Mesodermal cell (in vitro differentiated cells): Measurements from ENCODE around the gene ABLIM3.
"Not testable (repeated sequence)": the region's sequence is repeated elsewhere in the genome, so short reads cannot be mapped to it uniquely, and the experiment has no call there.

ENCODE experiments used
- H3K27ac ChIP-seq: 2 replicates; pipeline ENCODE4 v1.7.0; 2013; ENCODE audit warnings: mild to moderate bottlenecking, low read depth, low read length, moderate library complexity; ENCODE audit not compliant: severe bottlenecking
- H3K36me3 ChIP-seq: 2 replicates; pipeline ENCODE4 v1.7.1; 2013; ENCODE audit warnings: mild to moderate bottlenecking, low read length, moderate library complexity; ENCODE audit not compliant: control insufficient read depth, insufficient read depth
- H3K4me1 ChIP-seq: one replicate; pipeline ENCODE4 v1.7.1; 2013; ENCODE audit warnings: mild to moderate bottlenecking, low read length; ENCODE audit not compliant: insufficient read depth, control insufficient read depth, poor library complexity, severe bottlenecking
- H3K4me3 ChIP-seq: 2 replicates; pipeline ENCODE4 v1.7.0; 2013; ENCODE audit warnings: low read length, control low read depth, mild to moderate bottlenecking; ENCODE audit not compliant: insufficient read depth, poor library complexity, severe bottlenecking; ENCODE audit errors: extremely low read depth
- H3K9me3 ChIP-seq: 2 replicates; pipeline ENCODE4 v1.7.1; 2013; ENCODE audit warnings: mild to moderate bottlenecking, low read length, moderate library complexity; ENCODE audit not compliant: control insufficient read depth
- WGBS, 2 experiments: methylation state at CpG; one replicate each; pipeline ENCODE4 v1.1.5; 2013; ENCODE audit warnings: missing lambda C conversion rate in 2 of 2; ENCODE audit not compliant: insufficient coverage in 2 of 2; 5-methylcytosine and 5-hydroxymethylcytosine counted together

The ABLIM3 gene

DNA sequence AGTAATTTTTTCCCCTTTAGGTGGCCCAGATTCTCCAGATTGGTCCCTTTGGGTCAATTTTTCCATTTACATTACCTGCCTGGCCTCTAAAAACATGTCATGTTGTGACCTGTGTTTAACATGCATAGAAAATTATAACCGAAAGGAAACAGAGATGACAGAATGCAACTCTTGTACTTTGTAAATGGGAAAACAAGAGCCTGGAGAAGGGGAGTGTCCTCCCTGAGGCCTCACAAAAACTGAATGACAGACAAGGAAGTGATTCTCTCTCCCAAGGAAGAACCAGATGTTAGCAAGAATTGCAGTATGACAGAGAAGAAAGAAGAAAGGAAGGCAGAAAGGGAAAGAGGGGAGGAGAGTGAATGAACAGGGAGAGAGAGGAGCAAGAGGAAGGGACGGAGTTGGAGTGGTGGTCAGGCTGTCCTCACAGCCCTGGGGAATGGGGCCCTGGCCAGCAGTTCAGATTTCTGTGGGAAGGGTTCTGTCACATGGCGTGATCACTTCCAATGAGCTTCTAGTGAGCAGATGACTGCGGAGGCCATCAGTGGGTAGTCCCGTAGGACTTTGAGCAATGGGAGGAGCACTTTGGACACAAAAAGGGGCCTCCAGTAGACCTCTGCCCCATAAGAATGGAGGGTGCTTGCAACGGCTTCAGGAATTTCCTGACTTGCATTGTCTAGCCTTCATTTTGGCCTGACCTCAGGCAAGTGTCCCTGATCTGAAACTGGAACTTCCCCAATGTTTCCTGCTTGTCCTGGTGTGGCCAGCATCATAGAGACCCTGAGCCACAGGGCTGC is 31.6 kb downstream of the ABLIM3 start:
- Histone ChIP-seq H3K4me1 (peaks cover 18% of the 10 kb centered on the region), H3K27ac (no peak overlapping the region), H3K36me3 (no peaks in the 10 kb centered on the region)

DNA sequence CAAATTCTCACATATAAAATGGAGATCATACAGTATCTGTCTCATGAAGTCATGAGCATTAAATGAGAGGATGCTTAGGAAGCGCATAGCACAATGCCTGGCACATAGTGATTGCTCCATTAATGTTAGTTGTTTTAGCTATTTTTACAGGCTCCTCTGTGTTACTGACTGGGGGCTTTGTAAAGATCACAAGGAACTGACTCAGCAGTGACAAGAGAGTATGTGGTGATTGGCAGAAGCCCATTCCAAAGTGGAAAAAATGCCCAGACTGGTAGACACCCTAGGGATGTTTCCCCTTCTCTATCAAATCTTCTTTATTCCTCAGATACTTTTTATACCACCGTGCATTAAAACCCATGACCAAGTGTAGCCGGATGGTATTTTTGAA is 33.5 kb downstream of the ABLIM3 start:
- Histone ChIP-seq H3K9me3 (no peaks in the 10 kb centered on the region), H3K27ac (peak overlapping the region; percentile 62), H3K36me3 (no peaks in the 10 kb centered on the region), H3K4me1 (peaks cover 19% of the 10 kb centered on the region), H3K4me3 (no peak overlapping the region)
- 100% methylated on average over 1 to 2 of the region's 3 CpGs for WGBS, 2 experiments

More for the DNA sequence above, 31.6 kb downstream of the ABLIM3 start:
- Histone ChIP-seq H3K9me3 (no peaks in the 10 kb centered on the region), H3K4me3 (no peak overlapping the region)
- WGBS, 2 experiments: 86 to 90% methylated on average over 5 to 6 of the region's 6 CpGs

DNA sequence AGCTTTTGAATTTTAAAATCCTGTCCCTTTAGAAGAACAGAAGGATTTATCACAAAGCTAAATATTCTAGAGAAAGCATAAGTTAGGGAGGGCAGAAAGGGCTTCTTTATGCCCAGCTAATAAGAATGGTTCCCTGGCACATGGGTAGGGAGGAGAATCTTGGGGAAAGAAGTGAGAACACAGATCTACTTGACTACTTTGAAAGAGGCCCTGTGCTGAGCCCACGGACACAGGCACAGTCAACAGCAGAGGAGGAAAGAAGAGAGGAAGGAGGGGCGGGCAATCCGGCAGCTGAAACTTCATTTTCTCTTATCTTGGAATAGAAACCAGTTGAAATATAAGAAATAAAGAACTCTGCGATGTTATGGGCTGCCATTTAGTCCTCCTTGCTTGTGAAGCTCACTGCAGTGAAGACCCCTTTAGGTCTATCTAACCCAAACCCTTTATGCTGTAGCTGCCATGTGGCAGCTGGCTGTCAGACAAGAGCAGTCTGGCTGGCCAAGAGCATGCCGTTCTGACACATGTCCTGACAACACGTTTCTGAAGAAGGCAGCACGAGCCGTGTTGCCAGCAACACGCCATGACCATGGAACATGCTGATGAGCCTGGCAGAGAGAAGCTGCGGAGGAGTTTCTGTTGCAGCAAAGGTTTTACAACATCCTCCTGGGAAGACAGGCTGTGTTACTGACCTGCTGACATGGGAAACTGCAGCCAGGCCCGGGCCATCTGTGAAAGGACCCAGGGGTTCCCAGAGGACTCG is 34.2 kb downstream of the ABLIM3 start:
- 86 to 88% methylated on average over 9 to 10 of the region's 12 CpGs for WGBS, 2 experiments
- no peak overlapping the region for H3K27ac ChIP-seq
- H3K4me3 ChIP-seq: no peak overlapping the region
- peaks cover 19% of the 10 kb centered on the region for H3K4me1 ChIP-seq
- no peaks in the 10 kb centered on the region for H3K36me3 ChIP-seq
- no peaks in the 10 kb centered on the region for H3K9me3 ChIP-seq

DNA sequence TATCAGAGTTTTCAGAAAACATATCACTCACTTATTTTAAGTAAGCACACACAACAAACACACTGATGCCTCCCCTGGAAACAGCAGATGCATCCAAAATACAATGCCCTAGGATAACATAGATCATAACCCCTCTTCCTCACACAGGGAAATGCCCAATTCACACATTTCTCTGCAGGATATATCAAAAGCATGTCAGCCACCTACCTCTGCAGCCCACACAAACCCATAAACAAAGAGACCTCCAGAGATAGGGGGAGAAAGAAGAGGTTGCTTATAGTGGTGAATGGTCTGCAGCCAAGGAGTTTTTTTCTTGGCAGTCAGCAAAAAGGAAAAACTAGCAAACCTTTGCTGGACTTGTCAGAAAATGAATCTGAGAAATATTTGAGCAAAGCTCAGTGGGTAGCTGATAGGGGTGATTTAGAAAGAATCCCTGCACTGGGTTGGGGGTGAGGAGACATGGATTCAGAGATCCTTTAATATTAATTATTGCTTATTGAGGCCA is 36.1 kb downstream of the ABLIM3 start:
- H3K36me3 ChIP-seq: no peaks in the 10 kb centered on the region
- no peaks in the 10 kb centered on the region for H3K9me3 ChIP-seq
- H3K4me3 ChIP-seq: no peak overlapping the region
- H3K4me1 ChIP-seq: peaks cover 19% of the 10 kb centered on the region
- H3K27ac ChIP-seq: no peak overlapping the region

DNA sequence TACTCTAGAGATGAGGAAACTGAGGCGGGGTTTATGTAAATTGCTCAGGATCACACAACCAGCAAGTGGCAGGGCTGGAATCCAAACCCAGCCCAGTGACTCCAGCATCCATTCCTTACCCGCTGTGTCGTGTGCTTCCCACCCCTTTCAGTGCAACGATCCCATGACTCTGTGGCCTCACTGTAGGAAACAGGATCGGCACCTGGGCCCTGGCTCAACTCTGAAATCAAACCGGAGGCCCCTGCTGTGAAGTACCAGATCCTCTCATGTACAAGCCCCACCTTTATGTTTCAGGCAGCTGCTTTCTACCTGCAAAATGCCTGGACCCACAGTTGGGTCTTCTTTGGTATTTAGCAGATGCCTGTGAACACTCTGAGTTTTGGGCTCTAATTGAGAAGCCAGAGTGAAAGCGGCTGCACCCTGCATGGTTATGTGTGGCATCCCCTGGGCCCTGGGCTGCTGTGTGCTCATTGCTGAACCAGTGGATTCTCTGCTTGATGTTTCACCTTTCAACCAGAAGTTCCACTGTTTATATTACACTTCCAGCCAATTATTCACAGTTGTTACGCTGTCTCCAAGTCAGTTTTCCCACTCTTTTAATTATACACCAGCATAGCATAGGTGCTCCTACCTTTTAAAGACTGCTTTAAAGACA is 36.7 kb downstream of the ABLIM3 start:
- 73 to 76% methylated on average over 7 of the region's 8 CpGs for WGBS, 2 experiments
- no peak overlapping the region for H3K4me3 ChIP-seq
- no peaks in the 10 kb centered on the region for H3K36me3 ChIP-seq
- no peaks in the 10 kb centered on the region for H3K9me3 ChIP-seq
- H3K4me1 ChIP-seq: peaks cover 19% of the 10 kb centered on the region
- H3K27ac ChIP-seq: no peak overlapping the region

DNA sequence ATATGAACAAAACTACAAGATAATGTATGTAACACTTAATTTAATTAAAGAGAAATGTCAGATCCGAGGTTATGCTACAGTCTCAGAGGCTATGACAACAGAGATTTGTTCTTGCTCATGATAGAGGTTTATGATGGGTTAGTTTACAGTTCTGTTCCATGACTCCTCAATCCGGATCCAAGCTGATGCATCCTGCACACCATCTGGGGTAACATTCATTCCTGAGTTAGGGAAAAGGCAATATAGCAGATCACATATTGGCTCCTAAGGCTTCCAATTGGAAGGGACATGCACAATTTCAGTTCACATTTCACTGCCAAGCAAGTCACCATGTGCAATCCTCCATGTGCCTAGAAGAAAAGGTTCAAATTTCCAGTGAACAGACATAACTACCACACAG is 40.4 kb downstream of the ABLIM3 start:
- no peak overlapping the region for H3K27ac ChIP-seq
- WGBS, 2 experiments: 100% methylated on average over 1 of the region's 2 CpGs; no CpG with 5 or more reads in 1 of the 2 experiments
- peaks cover 4% of the 10 kb centered on the region for H3K4me1 ChIP-seq
- H3K4me3 ChIP-seq: no peak overlapping the region
- H3K9me3 ChIP-seq: no peaks in the 10 kb centered on the region
- H3K36me3 ChIP-seq: no peaks in the 10 kb centered on the region

- H3K9me3 ChIP-seq: no peaks in the 10 kb centered on the region
- no peak overlapping the region for H3K4me3 ChIP-seq
- WGBS, 2 experiments: no CpG with 5 or more reads among the region's 1 CpG
- no peak overlapping the region for H3K27ac ChIP-seq
- no peaks in the 10 kb centered on the region for H3K36me3 ChIP-seq
- peaks cover 4% of the 10 kb centered on the region for H3K4me1 ChIP-seq
Observed at GRCh38 chr5:149182241-149182640, 40.9 kb downstream of the ABLIM3 start.

DNA sequence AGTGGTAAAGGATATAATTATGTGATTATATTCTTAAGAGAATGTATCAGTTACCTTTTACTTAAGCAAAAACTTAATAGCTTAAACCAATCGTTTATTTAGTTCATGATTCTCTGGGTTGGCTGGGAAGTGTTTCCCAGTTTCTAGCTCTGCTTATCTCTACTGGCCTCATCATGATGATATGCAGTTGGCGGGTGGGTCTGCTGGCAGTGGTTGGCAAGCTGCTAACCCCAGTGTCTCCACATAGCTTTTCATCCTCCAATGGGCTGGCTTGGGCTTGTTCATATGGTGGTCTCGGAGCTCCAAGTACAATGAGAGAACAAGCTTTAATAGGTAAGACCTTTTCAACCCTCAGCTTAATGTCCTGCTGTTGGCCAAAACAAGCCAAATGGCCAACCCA is 43.8 kb downstream of the ABLIM3 start:
- Histone ChIP-seq H3K4me1 (no peaks in the 10 kb centered on the region), H3K27ac (no peak overlapping the region), H3K36me3 (no peaks in the 10 kb centered on the region), H3K4me3 (no peak overlapping the region), H3K9me3 (no peaks in the 10 kb centered on the region)
- 63 to 100% methylated on average over 1 to 3 of the region's 3 CpGs for WGBS, 2 experiments

DNA sequence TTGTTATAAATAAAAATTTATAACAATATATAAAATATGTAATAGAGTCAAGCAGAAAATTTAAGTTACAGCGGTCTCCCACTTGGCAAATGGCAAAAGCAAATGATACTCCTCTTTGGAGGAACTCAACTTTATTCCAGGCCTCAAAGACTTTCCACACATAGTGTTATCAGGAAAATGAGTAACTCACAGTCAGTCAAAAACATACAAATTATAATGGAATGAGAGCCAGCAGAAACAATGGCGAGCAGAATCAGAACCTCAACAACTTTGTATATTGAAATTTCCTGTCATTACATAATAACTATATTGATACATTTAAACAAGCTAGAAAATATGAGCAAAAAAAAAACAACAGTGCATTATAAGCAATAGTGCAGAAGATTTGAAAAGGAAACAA is 45.2 kb downstream of the ABLIM3 start:
- Histone ChIP-seq H3K27ac (no peak overlapping the region), H3K9me3 (no peaks in the 10 kb centered on the region), H3K4me3 (no peak overlapping the region), H3K4me1 (no peaks in the 10 kb centered on the region), H3K36me3 (no peaks in the 10 kb centered on the region)
- WGBS, 2 experiments: no CpG with 5 or more reads among the region's 2 CpGs

DNA sequence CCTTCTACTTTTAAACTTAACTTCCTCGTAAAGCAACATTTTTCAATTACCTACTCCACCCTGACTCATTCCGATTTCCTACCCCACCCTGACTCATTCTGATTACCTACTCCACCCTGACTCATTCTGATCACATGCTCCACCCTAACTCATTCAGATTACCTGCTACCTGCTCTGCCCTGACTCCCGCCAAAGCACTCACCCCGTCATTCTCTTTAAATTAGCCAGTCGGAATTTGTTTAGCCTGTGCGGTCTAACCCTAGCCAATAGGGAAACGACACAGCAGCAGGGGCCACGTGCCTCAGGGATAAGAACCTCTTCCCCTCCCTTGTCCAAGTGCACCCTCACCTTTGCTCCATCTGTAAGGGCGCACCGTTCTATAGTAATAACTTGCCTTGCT is 46.3 kb downstream of the ABLIM3 start:
- H3K4me1 ChIP-seq, H3K36me3 ChIP-seq, H3K9me3 ChIP-seq, H3K4me3 ChIP-seq, H3K27ac ChIP-seq: not testable (repeated sequence)
- WGBS, 2 experiments: 91 to 92% methylated on average over 7 to 8 of the region's 10 CpGs
